Osteoblast (primary cell): ENCODE measurements around the gene SUGCT. TPM values are rescaled to one million over a fixed set of nuclear protein-coding genes. Genes with fewer than 3 reads are reported as not detected.

Experiments used
- DNase-seq: peaks from one replicate; pipeline ENCODE4 v3.0.0; 2011; ENCODE audit warnings: low spot score, mixed read lengths; ENCODE audit not compliant: insufficient read length; ENCODE audit errors: missing footprints
- H2AFZ ChIP-seq: 2 replicates; pipeline ENCODE4 v1.6.0; 2011; ENCODE audit warnings: mild to moderate bottlenecking, low read length
- H3K27ac ChIP-seq: 2 replicates; pipeline ENCODE4 v1.5.1; 2011; ENCODE audit warnings: mild to moderate bottlenecking, low read depth, low read length, moderate library complexity
- H3K27me3 ChIP-seq: 2 replicates; pipeline ENCODE4 v1.6.0; 2012; ENCODE audit warnings: mild to moderate bottlenecking, control low read depth, inconsistent platforms, low read length, moderate library complexity; ENCODE audit not compliant: insufficient read depth
- H3K36me3 ChIP-seq: 2 replicates; pipeline ENCODE4 v1.5.1; 2011; ENCODE audit warnings: mild to moderate bottlenecking, low read length, control low read depth, moderate library complexity; ENCODE audit not compliant: insufficient read depth
- H3K4me1 ChIP-seq: 2 replicates; pipeline ENCODE4 v1.5.1; 2011; ENCODE audit warnings: mild to moderate bottlenecking, low read length, control low read depth, moderate library complexity; ENCODE audit not compliant: insufficient read depth
- H3K4me2 ChIP-seq: 2 replicates; pipeline ENCODE4 v1.6.0; 2011; ENCODE audit warnings: mild to moderate bottlenecking, low read length; ENCODE audit not compliant: insufficient read depth
- H3K4me3 ChIP-seq: fragments of 200-600 bp; sonication (generic); 3 replicates; pipeline ENCODE4 v1.5.1; 2012; ENCODE audit warnings: mild to moderate bottlenecking, low read length, inconsistent platforms; ENCODE audit not compliant: insufficient read depth
- H3K79me2 ChIP-seq: 2 replicates; pipeline ENCODE4 v1.6.0; 2012; ENCODE audit warnings: mild to moderate bottlenecking, low read length, control low read depth, inconsistent platforms; ENCODE audit not compliant: insufficient read depth
- H3K9me3 ChIP-seq: 2 replicates; pipeline ENCODE4 v1.5.1; 2011; ENCODE audit warnings: low read depth, low read length, control low read depth
- H4K20me1 ChIP-seq: 2 replicates; pipeline ENCODE4 v1.6.0; 2012; ENCODE audit warnings: mild to moderate bottlenecking, low read length, control low read depth; ENCODE audit not compliant: insufficient read depth
- CTCF ChIP-seq: IDR thresholded peaks from 2 replicates; pipeline ENCODE4 v1.5.1; 2011; ENCODE audit warnings: mild to moderate bottlenecking, low read depth, low read length, moderate library complexity; ENCODE audit errors: extremely low read depth
- total RNA-seq: library from RNA; depleted of rRNA; stranded (reverse); fragments of >200 nt; gene quantifications from 2 replicates; pipeline ENCODE4 v1.2.3, GENCODE V29; 2012

Gene SUGCT
- total RNA-seq, 1 donor: 21.7 TPM

GRCh38 chr7:40425696-40426095, 290.9 kb downstream of the SUGCT start:
- Histone ChIP-seq H3K4me2 (no peak overlapping the region), H3K9me3 (no peaks in the 10 kb centered on the region), H3K4me1 (peaks cover 5% of the 10 kb centered on the region), H3K27me3 (no peaks in the 10 kb centered on the region), H3K4me3 (no peak overlapping the region), H3K36me3 (no peaks in the 10 kb centered on the region), H4K20me1 (no peaks in the 10 kb centered on the region), H3K79me2 (no peaks in the 10 kb centered on the region), H2AFZ (no peak overlapping the region), H3K27ac (no peak overlapping the region)
- no peak for DNase-seq
- TF ChIP-seq CTCF: no peak

- Histone ChIP-seq H3K79me2 (no peaks in the 10 kb centered on the region), H3K27ac (no peak overlapping the region), H3K4me2 (no peak overlapping the region), H3K27me3 (no peaks in the 10 kb centered on the region), H3K36me3 (no peaks in the 10 kb centered on the region), H3K4me1 (peaks cover 5% of the 10 kb centered on the region), H2AFZ (no peak overlapping the region), H3K4me3 (no peak overlapping the region), H3K9me3 (no peaks in the 10 kb centered on the region), H4K20me1 (no peaks in the 10 kb centered on the region)
- no peak for DNase-seq
- no peak for TF ChIP-seq CTCF
Measured at GRCh38 chr7:40428421-40428820, 293.6 kb downstream of the SUGCT start.

- H3K27me3 ChIP-seq: no peaks in the 10 kb centered on the region
- DNase-seq: no peak
- no peak overlapping the region for H2AFZ ChIP-seq
- no peak for TF ChIP-seq CTCF
- H3K79me2 ChIP-seq: no peaks in the 10 kb centered on the region
- no peak overlapping the region for H3K4me2 ChIP-seq
- H4K20me1 ChIP-seq: no peaks in the 10 kb centered on the region
- H3K4me1 ChIP-seq: peaks cover 5% of the 10 kb centered on the region
- H3K27ac ChIP-seq: peak overlapping the region; percentile 21
- no peaks in the 10 kb centered on the region for H3K36me3 ChIP-seq
- no peaks in the 10 kb centered on the region for H3K9me3 ChIP-seq
- H3K4me3 ChIP-seq: no peak overlapping the region
Measured at GRCh38 chr7:40429826-40430225, 295.0 kb downstream of the SUGCT start.

GRCh38 chr7:40432046-40432445, 297.2 kb downstream of the SUGCT start:
- Histone ChIP-seq H3K4me1 (peaks cover 12% of the 10 kb centered on the region), H3K79me2 (no peaks in the 10 kb centered on the region), H3K36me3 (no peaks in the 10 kb centered on the region), H3K9me3 (no peaks in the 10 kb centered on the region), H3K27ac (no peak overlapping the region), H2AFZ (no peak overlapping the region), H3K4me2 (no peak overlapping the region), H4K20me1 (no peaks in the 10 kb centered on the region), H3K27me3 (no peaks in the 10 kb centered on the region), H3K4me3 (no peak overlapping the region)
- DNase-seq: no peak
- TF ChIP-seq CTCF: no peak
